Measurements from ENCODE around the gene RWDD3.

GRCh38 chr1:95252422-95252821 is 18.4 kb downstream of the RWDD3 start:
- TF ChIP-seq CTCF (IDR thresholded peaks at IDR 0.05; ENCODE audit: poor library complexity) (no peak), EZH2 (IDR thresholded peaks at IDR 0.05; ENCODE audit: borderline replicate concordance) (no peak)
